ENCODE measurements around the gene NKX1-1. TPM values are rescaled to one million over a fixed set of nuclear protein-coding genes. Genes with fewer than 3 reads are reported as not detected.

NKX1-1 gene
- total and polyA plus RNA-seq, 2 of the 8 experiments (the other 6 are each of a cell fraction or from before 2014, with no cell fraction given) = not detected

DNA sequence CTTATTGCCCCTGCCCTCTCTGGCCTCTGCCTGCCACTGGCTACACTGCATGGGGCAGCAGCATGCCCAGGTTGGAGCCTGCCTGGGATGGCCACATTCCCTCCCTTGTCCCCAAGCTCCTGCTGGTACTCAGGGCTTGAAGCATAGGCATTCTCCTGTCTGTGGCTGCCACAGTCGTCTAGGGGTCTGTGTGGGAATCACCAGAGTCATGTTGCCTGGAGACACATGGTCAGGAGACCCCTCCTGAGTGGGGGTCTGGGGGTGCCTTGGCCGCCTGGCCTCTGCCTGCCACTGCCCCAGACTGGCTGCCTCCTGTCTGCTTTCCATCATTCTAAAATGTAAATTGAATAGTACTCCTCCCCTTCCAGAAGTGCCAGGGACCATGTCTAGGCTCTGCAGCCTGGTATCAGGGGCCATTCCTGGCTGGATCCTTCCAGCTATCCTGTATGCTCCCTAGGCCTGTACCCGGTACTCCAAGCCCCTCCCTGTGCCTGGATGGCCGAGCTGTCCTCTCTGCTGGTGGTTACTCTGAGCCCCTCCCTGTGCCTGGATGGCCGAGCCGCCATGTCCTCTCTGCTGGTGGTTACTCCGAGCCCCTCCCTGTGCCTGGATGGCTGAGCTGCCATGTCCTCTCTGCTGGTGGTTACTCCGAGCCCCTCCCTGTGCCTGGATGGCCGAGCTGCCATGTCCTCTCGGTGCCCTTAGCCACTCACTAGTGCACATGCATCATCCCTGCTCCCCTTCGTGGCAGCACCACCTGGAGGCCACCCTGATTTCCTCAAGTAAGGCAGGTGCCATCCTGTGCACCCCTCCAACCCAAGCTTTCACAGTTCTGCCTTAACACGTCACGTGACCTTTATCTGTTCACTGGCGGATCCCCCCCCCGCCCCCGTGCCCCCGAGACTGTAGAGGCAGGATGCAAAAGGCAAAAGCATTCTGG is 5.5 kb upstream of the NKX1-1 start (continued):
- TF ChIP-seq, protein P1, sequence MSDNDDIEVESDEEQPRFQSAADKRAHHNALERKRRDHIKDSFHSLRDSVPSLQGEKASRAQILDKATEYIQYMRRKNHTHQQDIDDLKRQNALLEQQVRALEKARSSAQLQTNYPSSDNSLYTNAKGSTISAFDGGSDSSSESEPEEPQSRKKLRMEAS (IDR thresholded peaks at IDR 0.05) = 0 out of 2 replicates have a peak, but pooled peaks have one; percentile 26
- no peak for TF ChIP-seq SAP30 (IDR thresholded peaks at IDR 0.05; ENCODE audit: insufficient read depth, insufficient replicate concordance, low read length)

Data from H1 (cell line).